H1 (cell line): Measurements from ENCODE around the gene ADCY7.

Source experiments
- EGR1 ChIP-seq: IDR thresholded peaks from 2 replicates; pipeline ENCODE4 v1.6.1; 2011; ENCODE audit warnings: low read depth, low read length, borderline replicate concordance
- GABPA ChIP-seq: IDR thresholded peaks from 2 replicates; pipeline ENCODE4 v1.6.1; 2011; ENCODE audit warnings: mild to moderate bottlenecking, low read length, moderate library complexity, borderline replicate concordance; ENCODE audit not compliant: insufficient read depth
- SIN3A ChIP-seq, 2 experiments: IDR thresholded peaks in 1 of 2; conservative IDR thresholded peaks in 1 of 2; 2 replicates each; pipeline ENCODE4 v1.6.1; 2011 to 2012; ENCODE audit warnings: low read length in 2 of 2, improper control_type of control experiment in 1 of 2, low read depth in 1 of 2, mild to moderate bottlenecking in 1 of 2

DNA sequence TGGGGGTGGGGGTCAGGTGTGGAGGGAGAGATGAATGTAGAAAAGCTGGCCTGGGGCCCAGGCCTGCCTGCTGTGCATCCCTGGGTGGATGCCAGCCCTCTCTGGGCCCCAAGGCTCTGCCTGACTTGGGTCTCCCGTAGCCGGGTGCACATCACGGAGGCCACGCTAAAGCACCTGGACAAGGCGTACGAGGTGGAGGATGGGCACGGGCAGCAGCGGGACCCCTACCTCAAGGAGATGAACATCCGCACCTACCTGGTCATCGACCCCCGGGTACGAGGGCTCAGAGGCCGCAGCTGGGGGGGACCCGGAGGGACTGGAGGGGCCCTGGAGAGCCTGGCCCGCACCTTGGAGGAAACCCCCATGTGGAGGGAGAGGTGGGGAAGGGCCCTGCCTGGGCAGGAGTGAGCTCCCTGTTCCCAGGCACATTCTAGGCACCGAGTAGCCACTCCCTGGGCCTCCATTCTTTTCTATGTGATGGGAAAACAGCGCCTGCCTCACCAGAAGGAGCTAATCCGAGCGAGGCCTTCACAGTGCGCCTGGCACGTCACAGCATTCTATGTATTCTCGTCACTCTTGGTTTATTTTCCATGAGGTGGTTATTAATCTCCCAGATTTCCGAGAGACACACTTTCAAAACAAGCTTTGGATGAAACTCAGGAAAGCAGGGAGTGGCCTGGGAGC, 34.7 kb downstream of the ADCY7 start:
- no peak for TF ChIP-seq GABPA
- TF ChIP-seq SIN3A (conservative IDR thresholded peaks at IDR 0.05 in 1 of 2, IDR thresholded peaks at IDR 0.05 in 1 of 2; ENCODE audit: low read depth in 1 of 2, low read length in 2 of 2), result no peak
- TF ChIP-seq EGR1, result no peak
